ENCODE measurements around the gene ELF5.

DNA sequence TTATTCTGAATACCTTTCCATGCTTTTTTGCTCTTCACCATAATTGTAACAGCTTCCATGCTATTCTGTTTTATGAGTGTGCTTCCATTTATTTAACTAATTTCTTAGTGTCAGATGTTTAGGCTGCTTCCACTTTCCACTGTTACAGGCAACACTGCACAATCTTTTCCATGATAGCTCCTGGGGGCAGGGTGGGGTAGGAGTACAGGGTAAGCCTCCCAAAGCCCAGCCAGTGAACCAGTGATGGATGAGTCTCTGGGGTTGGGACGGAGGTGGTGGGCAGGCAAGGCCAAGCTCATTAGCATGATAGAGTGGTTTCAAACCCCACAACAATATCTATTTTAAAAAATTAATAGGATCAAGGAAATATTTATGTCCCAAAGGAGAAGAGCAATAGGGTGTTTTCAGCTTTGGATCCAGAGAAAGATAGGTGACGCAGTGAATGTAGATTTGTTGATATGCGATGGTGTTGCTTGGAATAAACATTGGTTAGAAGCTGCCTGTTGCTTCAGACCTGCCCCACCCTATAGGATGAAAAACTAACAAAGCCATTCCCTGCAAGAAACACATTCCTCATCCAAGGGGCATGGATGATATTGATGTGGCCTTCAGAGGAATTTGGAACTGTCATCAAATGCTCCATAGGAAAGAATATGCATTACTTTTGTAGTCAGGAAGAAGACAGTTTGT is 17.1 kb upstream of the ELF5 start:
- TF ChIP-seq, protein P1, sequence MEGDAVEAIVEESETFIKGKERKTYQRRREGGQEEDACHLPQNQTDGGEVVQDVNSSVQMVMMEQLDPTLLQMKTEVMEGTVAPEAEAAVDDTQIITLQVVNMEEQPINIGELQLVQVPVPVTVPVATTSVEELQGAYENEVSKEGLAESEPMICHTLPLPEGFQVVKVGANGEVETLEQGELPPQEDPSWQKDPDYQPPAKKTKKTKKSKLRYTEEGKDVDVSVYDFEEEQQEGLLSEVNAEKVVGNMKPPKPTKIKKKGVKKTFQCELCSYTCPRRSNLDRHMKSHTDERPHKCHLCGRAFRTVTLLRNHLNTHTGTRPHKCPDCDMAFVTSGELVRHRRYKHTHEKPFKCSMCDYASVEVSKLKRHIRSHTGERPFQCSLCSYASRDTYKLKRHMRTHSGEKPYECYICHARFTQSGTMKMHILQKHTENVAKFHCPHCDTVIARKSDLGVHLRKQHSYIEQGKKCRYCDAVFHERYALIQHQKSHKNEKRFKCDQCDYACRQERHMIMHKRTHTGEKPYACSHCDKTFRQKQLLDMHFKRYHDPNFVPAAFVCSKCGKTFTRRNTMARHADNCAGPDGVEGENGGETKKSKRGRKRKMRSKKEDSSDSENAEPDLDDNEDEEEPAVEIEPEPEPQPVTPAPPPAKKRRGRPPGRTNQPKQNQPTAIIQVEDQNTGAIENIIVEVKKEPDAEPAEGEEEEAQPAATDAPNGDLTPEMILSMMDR (IDR thresholded peaks at IDR 0.05), result no peak
- no peak for TF ChIP-seq POLR2A (IDR thresholded peaks at IDR 0.05)
- no peak for TF ChIP-seq EP300 (IDR thresholded peaks at IDR 0.05)
